GM23338 (cell line): ENCODE measurements around the gene EPHA4. TPM values are rescaled to one million over a fixed set of nuclear protein-coding genes. Genes with fewer than 3 reads are reported as not detected.

Source experiments
- ATAC-seq: fragments of 200-7000 bp; cut with Tn5 transposase; 3 replicates; pipeline ENCODE4 v1.9.1; 2020
- DNase-seq: peaks from one replicate; pipeline ENCODE4 v3.0.0-alpha.2; 2015; ENCODE audit warnings: low spot score
- H2AFZ ChIP-seq: fragments of 200-600 bp; sonication (generic); 2 replicates; pipeline ENCODE4 v1.8.0; 2016; ENCODE audit warnings: antibody characterized with exemption, mild to moderate bottlenecking, moderate library complexity
- H3F3A ChIP-seq: fragments of 200-600 bp; sonication (generic); replicated peaks from 2 replicates; pipeline ENCODE4 v1.8.0; 2017; ENCODE audit warnings: antibody characterized with exemption, mixed run types, low read depth
- H3K27ac ChIP-seq: fragments of 200-600 bp; sonication (generic); 2 replicates; pipeline ENCODE4 v1.6.1; 2016; ENCODE audit warnings: low read depth
- H3K27me3 ChIP-seq: fragments of 200-600 bp; sonication (generic); 2 replicates; pipeline ENCODE4 v1.8.0; 2016; ENCODE audit warnings: mild to moderate bottlenecking, mixed run types, moderate library complexity; ENCODE audit not compliant: insufficient read depth
- H3K36me3 ChIP-seq: fragments of 200-600 bp; sonication (generic); 2 replicates; pipeline ENCODE4 v1.8.0; 2016; ENCODE audit warnings: mild to moderate bottlenecking; ENCODE audit not compliant: insufficient read depth
- H3K4me1 ChIP-seq: fragments of 200-600 bp; sonication (generic); 2 replicates; pipeline ENCODE4 v1.8.0; 2016; ENCODE audit warnings: mild to moderate bottlenecking, moderate library complexity; ENCODE audit not compliant: insufficient read depth
- H3K4me2 ChIP-seq: fragments of 200-600 bp; sonication (generic); 2 replicates; pipeline ENCODE4 v1.7.1; 2017; ENCODE audit warnings: mixed run types
- H3K4me3 ChIP-seq: fragments of 200-600 bp; sonication (generic); 2 replicates; pipeline ENCODE4 v1.6.1; 2016; ENCODE audit warnings: mixed run types
- H3K79me2 ChIP-seq: fragments of 200-600 bp; sonication (generic); replicated peaks from 2 replicates; pipeline ENCODE4 v1.8.0; 2017; ENCODE audit warnings: mild to moderate bottlenecking; ENCODE audit not compliant: insufficient read depth
- H3K9me2 ChIP-seq: fragments of 200-600 bp; sonication (generic); 2 replicates; pipeline ENCODE4 v1.8.0; 2017; ENCODE audit not compliant: insufficient read depth
- H4K20me1 ChIP-seq: fragments of 200-600 bp; sonication (generic); replicated peaks from 2 replicates; pipeline ENCODE4 v1.8.0; 2017; ENCODE audit warnings: mild to moderate bottlenecking; ENCODE audit not compliant: insufficient read depth
- H3K27ac Mint-ChIP-seq: 2 replicates; pipeline ENCODE4 v1.8.0; 2020; ENCODE audit warnings: inconsistent platforms, mild to moderate bottlenecking, moderate library complexity, mixed read lengths
- H3K27me3 Mint-ChIP-seq: 3 replicates; pipeline ENCODE4 v1.8.0; 2022; ENCODE audit warnings: low read depth, mild to moderate bottlenecking, moderate library complexity, mixed read lengths, inconsistent platforms; ENCODE audit not compliant: insufficient read depth, poor library complexity
- H3K36me3 Mint-ChIP-seq: 3 replicates; pipeline ENCODE4 v1.8.0; 2021; ENCODE audit warnings: low read depth, mild to moderate bottlenecking, inconsistent platforms, moderate library complexity, mixed read lengths
- H3K4me1 Mint-ChIP-seq: 3 replicates; pipeline ENCODE4 v1.8.0; 2020; ENCODE audit warnings: mild to moderate bottlenecking, inconsistent platforms, mixed read lengths
- H3K4me3 Mint-ChIP-seq: 3 replicates; pipeline ENCODE4 v1.8.0; 2021; ENCODE audit warnings: moderate library complexity, mild to moderate bottlenecking, inconsistent platforms, mixed read lengths
- H3K9me3 Mint-ChIP-seq: 3 replicates; pipeline ENCODE4 v1.8.0; 2020; ENCODE audit warnings: moderate library complexity, mild to moderate bottlenecking, inconsistent platforms, mixed read lengths
- CREB1 ChIP-seq: fragments of 250-450 bp; sonication (Bioruptor Pico); IDR thresholded peaks from 2 replicates; pipeline ENCODE4 v1.5.0; 2020; ENCODE audit warnings: low read depth, mild to moderate bottlenecking, moderate library complexity
- EZH2 ChIP-seq: fragments of 200-600 bp; sonication (generic); IDR thresholded peaks from one replicate; pipeline ENCODE4 v1.8.0; 2017; ENCODE audit warnings: antibody characterized with exemption, mild to moderate bottlenecking, low read depth; ENCODE audit not compliant: unreplicated experiment
- NANOG ChIP-seq: IDR thresholded peaks from 2 replicates; pipeline ENCODE4 v1.6.1; 2016; ENCODE audit warnings: antibody characterized with exemption, borderline replicate concordance
- STAT1 ChIP-seq: IDR thresholded peaks from one replicate; pipeline ENCODE4 v1.6.1; 2016; ENCODE audit warnings: antibody characterized with exemption; ENCODE audit not compliant: unreplicated experiment
- polyA plus RNA-seq: library from polyadenylated mRNA; unstranded; fragments of >200 nt; fragmentation: Nextera tagmentation; extraction: Ambion mirVana; gene quantifications from 2 replicates; pipeline ENCODE4 v1.2.1, GENCODE V29; 2016
- total RNA-seq: library from RNA; depleted of rRNA; stranded (reverse); fragments of >200 nt; shearing (Covaris generic); gene quantifications from 2 replicates; pipeline ENCODE4 v1.2.3, GENCODE V29; 2014
- TF ChIP-seq, protein P1 (sequence below): IDR thresholded peaks from one replicate; pipeline ENCODE4 v1.6.1; 2018; ENCODE audit warnings: antibody characterized with exemption; ENCODE audit not compliant: unreplicated experiment
- TF ChIP-seq, protein P2 (sequence below), 2 experiments: fragments of 200-600 bp in 1 of 2; sonication (generic) in 1 of 2; conservative IDR thresholded peaks; 2 replicates each; pipeline versions ENCODE4 v1.5.1 to v1.6.1; 2016 to 2017; ENCODE audit warnings: antibody characterized with exemption in 2 of 2, low read depth in 2 of 2, mild to moderate bottlenecking in 2 of 2, moderate library complexity in 1 of 2

EPHA4 gene
- total and polyA plus RNA-seq, 2 experiments from 2014 or later = 4.1 to 6.2 TPM

DNA sequence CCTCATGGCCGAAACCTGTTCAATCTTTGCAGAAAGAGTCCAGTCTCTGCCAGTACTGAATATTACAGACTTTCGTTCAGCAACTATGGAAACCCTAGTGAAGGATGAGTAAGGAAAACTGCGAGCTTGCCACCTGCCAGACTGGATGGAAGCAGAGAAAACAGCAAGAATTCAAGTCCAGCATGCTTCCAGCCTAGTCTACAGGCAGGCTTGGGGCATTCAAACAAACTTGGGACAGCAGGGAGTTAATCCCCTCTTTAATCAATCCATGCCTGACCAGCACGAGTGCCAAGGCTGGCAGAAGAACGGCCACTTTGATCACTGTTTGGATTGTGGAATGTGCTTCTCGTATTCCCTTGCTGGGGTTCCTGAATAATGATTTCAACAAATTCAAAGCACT is 145.2 kb downstream of the EPHA4 start:
- H3K27ac ChIP-seq = no peak overlapping the region
- H2AFZ ChIP-seq = no peak overlapping the region
- H3K4me3 ChIP-seq = no peak overlapping the region
- Mint-ChIP-seq H3K4me1 (no peaks in the 10 kb centered on the region), H3K27ac (0 out of 2 replicates have a peak overlapping the region, but pooled peaks have one; percentile 36), H3K27me3 (no peaks in the 10 kb centered on the region), H3K36me3 (peaks cover 8% of the 10 kb centered on the region; the same call in 2 of the 3 replicates), H3K4me3 (no peak overlapping the region), H3K9me3 (no peaks in the 10 kb centered on the region)
- no peaks in the 10 kb centered on the region for H3F3A ChIP-seq
- ATAC-seq = peak; percentile 37; the same call in 2 of the 3 replicates
- no peaks in the 10 kb centered on the region for H3K4me1 ChIP-seq
- H3K9me2 ChIP-seq = no peaks in the 10 kb centered on the region
- H4K20me1 ChIP-seq = no peaks in the 10 kb centered on the region
- no peak for DNase-seq
- no peaks in the 10 kb centered on the region for H3K27me3 ChIP-seq
- TF ChIP-seq NANOG (no peak), STAT1 (no peak)
- H3K4me2 ChIP-seq = no peak overlapping the region
- 0 out of 2 replicates have a peak, but pooled peaks cover 8% of the 10 kb centered on the region for H3K36me3 ChIP-seq
- no peaks in the 10 kb centered on the region for H3K79me2 ChIP-seq

DNA sequence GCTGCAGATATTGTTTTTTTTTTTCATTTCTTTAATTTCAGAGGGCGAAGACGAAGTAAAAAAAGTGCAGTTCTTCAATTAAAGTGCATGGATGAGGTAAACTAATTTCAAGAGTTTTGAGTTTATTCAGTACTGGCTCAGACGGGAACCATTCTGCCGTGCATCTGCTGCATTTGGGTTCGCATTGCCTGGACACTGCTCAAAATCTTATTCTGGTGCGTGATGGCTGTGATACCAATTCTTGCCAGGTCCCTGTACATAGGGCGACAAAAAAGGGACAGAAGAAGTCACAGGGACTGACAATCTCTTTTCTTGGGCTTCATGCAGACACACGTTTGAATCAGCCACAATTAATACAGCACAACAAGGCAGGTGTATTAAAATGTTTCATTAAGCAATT is 146.2 kb downstream of the EPHA4 start:
- no peaks in the 10 kb centered on the region for H3K27me3 ChIP-seq
- DNase-seq (no peak), ATAC-seq (no peak)
- Mint-ChIP-seq H3K36me3 (peaks cover 8% of the 10 kb centered on the region; the same call in 2 of the 3 replicates), H3K9me3 (no peaks in the 10 kb centered on the region), H3K27ac (no peak overlapping the region), H3K4me1 (no peaks in the 10 kb centered on the region), H3K4me3 (no peak overlapping the region), H3K27me3 (no peaks in the 10 kb centered on the region)
- H3K79me2 ChIP-seq = no peaks in the 10 kb centered on the region
- H3K27ac ChIP-seq = no peak overlapping the region
- H2AFZ ChIP-seq = no peak overlapping the region
- no peak overlapping the region for H3K4me3 ChIP-seq
- H3K4me2 ChIP-seq = no peak overlapping the region
- 0 out of 2 replicates have a peak, but pooled peaks cover 8% of the 10 kb centered on the region for H3K36me3 ChIP-seq
- TF ChIP-seq, protein P1, sequence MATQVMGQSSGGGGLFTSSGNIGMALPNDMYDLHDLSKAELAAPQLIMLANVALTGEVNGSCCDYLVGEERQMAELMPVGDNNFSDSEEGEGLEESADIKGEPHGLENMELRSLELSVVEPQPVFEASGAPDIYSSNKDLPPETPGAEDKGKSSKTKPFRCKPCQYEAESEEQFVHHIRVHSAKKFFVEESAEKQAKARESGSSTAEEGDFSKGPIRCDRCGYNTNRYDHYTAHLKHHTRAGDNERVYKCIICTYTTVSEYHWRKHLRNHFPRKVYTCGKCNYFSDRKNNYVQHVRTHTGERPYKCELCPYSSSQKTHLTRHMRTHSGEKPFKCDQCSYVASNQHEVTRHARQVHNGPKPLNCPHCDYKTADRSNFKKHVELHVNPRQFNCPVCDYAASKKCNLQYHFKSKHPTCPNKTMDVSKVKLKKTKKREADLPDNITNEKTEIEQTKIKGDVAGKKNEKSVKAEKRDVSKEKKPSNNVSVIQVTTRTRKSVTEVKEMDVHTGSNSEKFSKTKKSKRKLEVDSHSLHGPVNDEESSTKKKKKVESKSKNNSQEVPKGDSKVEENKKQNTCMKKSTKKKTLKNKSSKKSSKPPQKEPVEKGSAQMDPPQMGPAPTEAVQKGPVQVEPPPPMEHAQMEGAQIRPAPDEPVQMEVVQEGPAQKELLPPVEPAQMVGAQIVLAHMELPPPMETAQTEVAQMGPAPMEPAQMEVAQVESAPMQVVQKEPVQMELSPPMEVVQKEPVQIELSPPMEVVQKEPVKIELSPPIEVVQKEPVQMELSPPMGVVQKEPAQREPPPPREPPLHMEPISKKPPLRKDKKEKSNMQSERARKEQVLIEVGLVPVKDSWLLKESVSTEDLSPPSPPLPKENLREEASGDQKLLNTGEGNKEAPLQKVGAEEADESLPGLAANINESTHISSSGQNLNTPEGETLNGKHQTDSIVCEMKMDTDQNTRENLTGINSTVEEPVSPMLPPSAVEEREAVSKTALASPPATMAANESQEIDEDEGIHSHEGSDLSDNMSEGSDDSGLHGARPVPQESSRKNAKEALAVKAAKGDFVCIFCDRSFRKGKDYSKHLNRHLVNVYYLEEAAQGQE = no peak
- no peak for TF ChIP-seq STAT1
- no peaks in the 10 kb centered on the region for H3F3A ChIP-seq
- H4K20me1 ChIP-seq = no peaks in the 10 kb centered on the region
- H3K4me1 ChIP-seq = no peaks in the 10 kb centered on the region
- no peaks in the 10 kb centered on the region for H3K9me2 ChIP-seq

DNA sequence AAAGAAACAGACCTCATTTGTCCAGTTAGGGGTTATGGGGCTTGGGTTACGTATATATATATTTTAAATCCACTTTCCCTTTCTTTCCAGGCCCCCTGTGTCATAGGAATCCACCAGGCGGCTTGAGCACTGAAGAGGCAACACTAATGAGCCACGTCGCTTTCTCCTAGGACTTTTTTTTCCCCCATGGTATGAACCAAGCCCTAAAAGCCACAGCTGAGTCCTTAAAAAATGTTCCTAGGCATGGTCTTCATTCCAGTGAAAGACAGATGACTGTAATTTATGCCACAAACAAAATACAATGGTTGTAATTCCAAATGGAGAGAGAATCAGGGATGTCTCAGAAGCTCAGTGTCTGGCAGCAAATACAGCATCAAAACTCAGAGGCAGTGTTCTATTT is 146.8 kb downstream of the EPHA4 start:
- Mint-ChIP-seq H3K36me3 (peaks cover 8% of the 10 kb centered on the region; the same call in 2 of the 3 replicates), H3K9me3 (no peaks in the 10 kb centered on the region), H3K27ac (no peak overlapping the region), H3K27me3 (no peaks in the 10 kb centered on the region), H3K4me1 (no peaks in the 10 kb centered on the region), H3K4me3 (no peak overlapping the region)
- Histone ChIP-seq H3K36me3 (0 out of 2 replicates have a peak, but pooled peaks cover 8% of the 10 kb centered on the region), H3K27ac (no peak overlapping the region), H4K20me1 (no peaks in the 10 kb centered on the region), H3K4me3 (no peak overlapping the region), H3K79me2 (no peaks in the 10 kb centered on the region), H3K4me2 (no peak overlapping the region), H3K4me1 (no peaks in the 10 kb centered on the region), H3F3A (no peaks in the 10 kb centered on the region), H3K9me2 (no peaks in the 10 kb centered on the region), H3K27me3 (no peaks in the 10 kb centered on the region), H2AFZ (no peak overlapping the region)
- DNase-seq (no peak), ATAC-seq (no peak)
- TF ChIP-seq CREB1 (CRISPR knock-in tag) = no peak
- no peak for TF ChIP-seq EZH2
- TF ChIP-seq, protein P2, sequence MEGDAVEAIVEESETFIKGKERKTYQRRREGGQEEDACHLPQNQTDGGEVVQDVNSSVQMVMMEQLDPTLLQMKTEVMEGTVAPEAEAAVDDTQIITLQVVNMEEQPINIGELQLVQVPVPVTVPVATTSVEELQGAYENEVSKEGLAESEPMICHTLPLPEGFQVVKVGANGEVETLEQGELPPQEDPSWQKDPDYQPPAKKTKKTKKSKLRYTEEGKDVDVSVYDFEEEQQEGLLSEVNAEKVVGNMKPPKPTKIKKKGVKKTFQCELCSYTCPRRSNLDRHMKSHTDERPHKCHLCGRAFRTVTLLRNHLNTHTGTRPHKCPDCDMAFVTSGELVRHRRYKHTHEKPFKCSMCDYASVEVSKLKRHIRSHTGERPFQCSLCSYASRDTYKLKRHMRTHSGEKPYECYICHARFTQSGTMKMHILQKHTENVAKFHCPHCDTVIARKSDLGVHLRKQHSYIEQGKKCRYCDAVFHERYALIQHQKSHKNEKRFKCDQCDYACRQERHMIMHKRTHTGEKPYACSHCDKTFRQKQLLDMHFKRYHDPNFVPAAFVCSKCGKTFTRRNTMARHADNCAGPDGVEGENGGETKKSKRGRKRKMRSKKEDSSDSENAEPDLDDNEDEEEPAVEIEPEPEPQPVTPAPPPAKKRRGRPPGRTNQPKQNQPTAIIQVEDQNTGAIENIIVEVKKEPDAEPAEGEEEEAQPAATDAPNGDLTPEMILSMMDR (conservative IDR thresholded peaks at IDR 0.05; ENCODE audit: low read depth in 2 of 2) = no peak
